IMR-90 (cell line): ENCODE measurements around the gene ZBED4. TPM values are rescaled to one million over a fixed set of nuclear protein-coding genes. Genes with fewer than 3 reads are reported as not detected.

Source experiments
- ATAC-seq: fragments of 200-7000 bp; cut with Tn5 transposase; 2 replicates; pipeline ENCODE4 v1.9.1; 2020; ENCODE audit warnings: low read depth, mild to moderate bottlenecking, moderate library complexity
- BruUV-seq: library from RNA; stranded (reverse); fragments of 400-500 nt; replicated peaks from 2 replicates; lab custom pipeline; 2021; lab: Mats Ljungman, UMichigan
- CTCF ChIA-PET: fragments of 300-600 bp; formaldehyde crosslinking; extraction: SDS; loops from one replicate; lab custom pipeline; 2021; ENCODE audit warnings: antibody characterized with exemption; lab: Yijun Ruan, JAX
- POLR2A ChIA-PET: fragments of 300-600 bp; sonication (Branson Sonifier 250); formaldehyde crosslinking; loops from one replicate; lab custom pipeline; 2022; ENCODE audit warnings: antibody characterized with exemption; ENCODE audit not compliant: unreplicated experiment; lab: Charles Lee
- DNase-seq: peaks from one replicate; pipeline ENCODE4 v3.0.0; 2013
- H2AFZ ChIP-seq: replicated peaks from 2 replicates; pipeline ENCODE3; 2013; ENCODE audit warnings: low read length, mild to moderate bottlenecking; ENCODE audit not compliant: poor library complexity
- H2AK5ac ChIP-seq: 2 replicates; pipeline ENCODE4 v1.6.1; 2013; ENCODE audit warnings: low read depth, low read length, inconsistent platforms
- H2AK9ac ChIP-seq: replicated peaks from 2 replicates; pipeline ENCODE3; 2013; ENCODE audit warnings: mild to moderate bottlenecking, low read depth, low read length, moderate library complexity; ENCODE audit not compliant: poor library complexity
- H2BK120ac ChIP-seq: 2 replicates; pipeline ENCODE4 v1.6.1; 2013; ENCODE audit warnings: low read depth, low read length, inconsistent platforms
- H2BK15ac ChIP-seq: 3 replicates; pipeline ENCODE4 v1.6.1; 2013; ENCODE audit warnings: low read depth, low read length, inconsistent platforms
- H2BK20ac ChIP-seq: 2 replicates; pipeline ENCODE4 v1.6.1; 2013; ENCODE audit warnings: low read depth, mild to moderate bottlenecking, inconsistent platforms, low read length, moderate library complexity
- H2BK5ac ChIP-seq: 2 replicates; pipeline ENCODE4 v1.6.1; 2013; ENCODE audit warnings: mild to moderate bottlenecking, low read depth, low read length, inconsistent platforms; ENCODE audit not compliant: poor library complexity, severe bottlenecking
- H3K14ac ChIP-seq: replicated peaks from 2 replicates; pipeline ENCODE4 v1.6.1; 2013; ENCODE audit warnings: low read depth, low read length, inconsistent platforms
- H3K18ac ChIP-seq: 2 replicates; pipeline ENCODE4 v1.6.1; 2013; ENCODE audit warnings: low read depth, low read length, control low read depth
- H3K23ac ChIP-seq: 2 replicates; pipeline ENCODE4 v1.6.1; 2013; ENCODE audit warnings: low read depth, low read length, inconsistent platforms
- H3K27ac ChIP-seq: 2 replicates; pipeline ENCODE4 v1.5.1; 2013; ENCODE audit warnings: mild to moderate bottlenecking, control low read depth, low read length; ENCODE audit not compliant: insufficient read depth
- H3K27me3 ChIP-seq: 2 replicates; pipeline ENCODE4 v1.6.1; 2013; ENCODE audit warnings: low read length; ENCODE audit not compliant: control insufficient read depth, insufficient read depth
- H3K36me3 ChIP-seq: 2 replicates; pipeline ENCODE4 v1.6.1; 2013; ENCODE audit warnings: low read length, mixed read lengths; ENCODE audit not compliant: control insufficient read depth, insufficient read depth
- H3K4ac ChIP-seq: 2 replicates; pipeline ENCODE4 v1.6.1; 2013; ENCODE audit warnings: low read depth, low read length, inconsistent platforms
- H3K4me1 ChIP-seq: 2 replicates; pipeline ENCODE4 v1.6.1; 2013; ENCODE audit warnings: low read length, mixed read lengths; ENCODE audit not compliant: control insufficient read depth, insufficient read depth
- H3K4me2 ChIP-seq: 2 replicates; pipeline ENCODE4 v1.6.1; 2013; ENCODE audit warnings: low read depth, mild to moderate bottlenecking, control low read depth, low read length, moderate library complexity
- H3K4me3 ChIP-seq: 2 replicates; pipeline ENCODE4 v1.5.1; 2013; ENCODE audit warnings: low read depth, mild to moderate bottlenecking, control low read depth, low read length, moderate library complexity; ENCODE audit not compliant: insufficient read depth
- H3K56ac ChIP-seq: 2 replicates; pipeline ENCODE4 v1.6.1; 2013; ENCODE audit warnings: low read length, inconsistent platforms; ENCODE audit not compliant: insufficient read depth; ENCODE audit errors: extremely low read depth
- H3K79me1 ChIP-seq, 2 experiments: 2 replicates each; pipeline ENCODE4 v1.6.1; 2013; ENCODE audit warnings: low read length in 2 of 2, inconsistent platforms in 1 of 2, low read depth in 1 of 2
- H3K9ac ChIP-seq: 2 replicates; pipeline ENCODE4 v1.6.1; 2013; ENCODE audit warnings: low read depth, low read length, control low read depth
- H3K9me1 ChIP-seq: 2 replicates; pipeline ENCODE4 v1.6.1; 2013; ENCODE audit warnings: low read length, inconsistent platforms; ENCODE audit not compliant: insufficient read depth
- H3K9me3 ChIP-seq: 2 replicates; pipeline ENCODE4 v1.6.1; 2013; ENCODE audit warnings: low read length; ENCODE audit not compliant: control insufficient read depth, insufficient read depth
- H4K20me1 ChIP-seq: 2 replicates; pipeline ENCODE4 v1.6.1; 2013; ENCODE audit warnings: low read length, inconsistent platforms; ENCODE audit not compliant: insufficient read depth
- H4K5ac ChIP-seq: 2 replicates; pipeline ENCODE4 v1.6.1; 2013; ENCODE audit warnings: mild to moderate bottlenecking, low read depth, low read length, control low read depth
- H4K8ac ChIP-seq, 2 experiments: 2 replicates each; pipeline ENCODE4 v1.6.1; 2013; ENCODE audit warnings: low read depth in 2 of 2, low read length in 2 of 2, control low read depth in 1 of 2, inconsistent platforms in 1 of 2
- H4K91ac ChIP-seq: 2 replicates; pipeline ENCODE4 v1.6.1; 2013; ENCODE audit warnings: low read depth, low read length, inconsistent platforms; ENCODE audit not compliant: insufficient read depth
- MAFK ChIP-seq: IDR thresholded peaks from 2 replicates; pipeline ENCODE4 v1.6.1; 2012; ENCODE audit warnings: low read depth, low read length, improper control_type of control experiment
- RAD21 ChIP-seq: IDR thresholded peaks from 2 replicates; pipeline ENCODE4 v1.6.1; 2012; ENCODE audit warnings: low read length, improper control_type of control experiment
- RFX5 ChIP-seq: IDR thresholded peaks from 2 replicates; pipeline ENCODE4 v1.8.0; 2012; ENCODE audit warnings: low read depth, mild to moderate bottlenecking, low read length, moderate library complexity
- WGBS, 2 experiments: methylation state at CpG; one replicate each; pipeline versions ENCODE4 v1.1.5 to v1.1.7; 2013; ENCODE audit warnings: missing lambda C conversion rate in 2 of 2; ENCODE audit not compliant: insufficient read length in 1 of 2; ENCODE audit errors: extremely low coverage in 2 of 2; 5-methylcytosine and 5-hydroxymethylcytosine counted together
- dilution Hi-C: fragments of 300-500 bp; cut with HindIII; formaldehyde crosslinking; loops from one replicate; pipeline ENCODE4 v1.14.3; 2018; ENCODE audit warnings: low sequenced_read_pairs; ENCODE audit not compliant: unreplicated experiment
- in situ Hi-C: fragments of 300-500 bp; cut with MboI; formaldehyde crosslinking; loops from 3 replicates; pipeline ENCODE4 v1.14.3; 2019; ENCODE audit warnings: low sequenced_read_pairs, inconsistent platforms, mixed read lengths
- intact Hi-C: fragments of 100-400 bp; cut with micrococcal nuclease; formaldehyde crosslinking; loops from 2 replicates; pipeline ENCODE4 v1.10.0; 2022
- polyA plus RNA-seq, 3 experiments: library from polyadenylated mRNA; depleted of rRNA; stranded (reverse); fragments of >200 nt; gene quantifications; 2 replicates each; pipeline ENCODE4 v1.2.3, GENCODE V29; 2012; ENCODE audit warnings: low replicate concordance in 1 of 3
- total RNA-seq: library from RNA; depleted of rRNA; stranded (reverse); fragments of >200 nt; gene quantifications from 2 replicates; pipeline ENCODE4 v1.2.3, GENCODE V29; 2012
- TF ChIP-seq, protein P1 (sequence below): conservative IDR thresholded peaks from 2 replicates; pipeline ENCODE4 v1.5.1; 2012; ENCODE audit warnings: mild to moderate bottlenecking, low read depth, low read length, improper control_type of control experiment
- TF ChIP-seq, protein P2 (sequence below): fragments of 150-350 bp; IDR thresholded peaks from 2 replicates; pipeline ENCODE4 v1.6.1; 2016; ENCODE audit warnings: low read depth, mild to moderate bottlenecking, low read length, moderate library complexity, borderline replicate concordance

The ZBED4 gene
- total and polyA plus RNA-seq, 2 of the 4 experiments (the other 2 are of a cell fraction), result 9.3 to 10.5 TPM

DNA sequence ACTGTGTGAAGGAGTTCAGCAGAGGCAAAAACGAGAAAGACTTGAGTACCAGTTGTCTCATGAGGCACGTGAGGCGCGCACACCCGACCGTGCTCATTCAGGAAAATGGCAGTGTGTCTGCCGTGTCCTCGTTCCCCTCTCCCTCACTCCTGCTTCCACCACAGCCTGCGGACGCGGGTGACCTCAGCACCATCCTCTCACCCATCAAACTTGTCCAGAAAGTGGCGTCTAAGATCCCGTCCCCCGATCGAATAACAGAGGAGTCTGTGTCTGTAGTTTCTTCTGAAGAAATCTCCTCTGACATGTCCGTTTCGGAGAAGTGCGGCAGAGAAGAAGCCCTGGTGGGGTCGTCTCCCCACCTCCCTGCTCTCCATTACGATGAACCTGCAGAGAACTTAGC lies 30.4 kb downstream of the ZBED4 start:
- Histone ChIP-seq H2BK5ac (no peak overlapping the region), H3K27me3 (no peaks in the 10 kb centered on the region), H3K9me3 (peaks cover 5% of the 10 kb centered on the region; the same call in 1 of the 2 replicates), H3K79me1 (peaks cover 37 to 83% of the 10 kb centered on the region in 2 experiments), H3K23ac (no peak overlapping the region), H3K56ac (no peak overlapping the region), H4K5ac (no peak overlapping the region), H4K20me1 (peaks cover 47% of the 10 kb centered on the region), H3K4me2 (no peak overlapping the region), H3K36me3 (peaks cover 40% of the 10 kb centered on the region), H2BK20ac (no peak overlapping the region), H3K14ac (no peak overlapping the region), H3K4me3 (no peak overlapping the region), H2AK5ac (no peak overlapping the region), H3K4me1 (peaks cover 4% of the 10 kb centered on the region; the same call in 1 of the 2 replicates), H4K8ac (no peak overlapping the region), H3K9ac (no peak overlapping the region), H2AFZ (no peak overlapping the region), H3K27ac (no peak overlapping the region), H3K18ac (no peak overlapping the region), H4K91ac (no peak overlapping the region), H3K9me1 (peaks cover 11% of the 10 kb centered on the region), H2BK120ac (no peak overlapping the region), H2AK9ac (no peak overlapping the region), H2BK15ac (no peak overlapping the region), H3K4ac (no peak overlapping the region)
- ATAC-seq (no peak), DNase-seq (no peak)
- no TSS peak for BruUV-seq
- TF ChIP-seq, protein P1, sequence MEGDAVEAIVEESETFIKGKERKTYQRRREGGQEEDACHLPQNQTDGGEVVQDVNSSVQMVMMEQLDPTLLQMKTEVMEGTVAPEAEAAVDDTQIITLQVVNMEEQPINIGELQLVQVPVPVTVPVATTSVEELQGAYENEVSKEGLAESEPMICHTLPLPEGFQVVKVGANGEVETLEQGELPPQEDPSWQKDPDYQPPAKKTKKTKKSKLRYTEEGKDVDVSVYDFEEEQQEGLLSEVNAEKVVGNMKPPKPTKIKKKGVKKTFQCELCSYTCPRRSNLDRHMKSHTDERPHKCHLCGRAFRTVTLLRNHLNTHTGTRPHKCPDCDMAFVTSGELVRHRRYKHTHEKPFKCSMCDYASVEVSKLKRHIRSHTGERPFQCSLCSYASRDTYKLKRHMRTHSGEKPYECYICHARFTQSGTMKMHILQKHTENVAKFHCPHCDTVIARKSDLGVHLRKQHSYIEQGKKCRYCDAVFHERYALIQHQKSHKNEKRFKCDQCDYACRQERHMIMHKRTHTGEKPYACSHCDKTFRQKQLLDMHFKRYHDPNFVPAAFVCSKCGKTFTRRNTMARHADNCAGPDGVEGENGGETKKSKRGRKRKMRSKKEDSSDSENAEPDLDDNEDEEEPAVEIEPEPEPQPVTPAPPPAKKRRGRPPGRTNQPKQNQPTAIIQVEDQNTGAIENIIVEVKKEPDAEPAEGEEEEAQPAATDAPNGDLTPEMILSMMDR, result no peak
- TF ChIP-seq RFX5 (no peak), MAFK (no peak), RAD21 (no peak)
- TF ChIP-seq, protein P2, sequence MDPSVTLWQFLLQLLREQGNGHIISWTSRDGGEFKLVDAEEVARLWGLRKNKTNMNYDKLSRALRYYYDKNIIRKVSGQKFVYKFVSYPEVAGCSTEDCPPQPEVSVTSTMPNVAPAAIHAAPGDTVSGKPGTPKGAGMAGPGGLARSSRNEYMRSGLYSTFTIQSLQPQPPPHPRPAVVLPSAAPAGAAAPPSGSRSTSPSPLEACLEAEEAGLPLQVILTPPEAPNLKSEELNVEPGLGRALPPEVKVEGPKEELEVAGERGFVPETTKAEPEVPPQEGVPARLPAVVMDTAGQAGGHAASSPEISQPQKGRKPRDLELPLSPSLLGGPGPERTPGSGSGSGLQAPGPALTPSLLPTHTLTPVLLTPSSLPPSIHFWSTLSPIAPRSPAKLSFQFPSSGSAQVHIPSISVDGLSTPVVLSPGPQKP, result no peak
- ChIA-PET POLR2A (no interaction called here), CTCF (no interaction called here)
- dilution Hi-C loops (no loop called here), in situ Hi-C loops (no loop called here), intact Hi-C loops (no loop called here)
- 97% methylated on average over 11 of the region's 20 CpGs; no CpG with 5 or more reads in 1 of the 2 experiments for WGBS, 2 experiments
